OCI-LY3 (cell line): ENCODE data around the gene SESN1.

ENCODE experiments used
- H2AFZ ChIP-seq: fragments of 200-600, 300-600 bp; shearing (Covaris generic); 2 replicates; pipeline ENCODE4 v1.6.0; 2014; ENCODE audit warnings: antibody characterized with exemption, low read depth, low read length
- H3K27ac ChIP-seq: fragments of 200-600, 300-600 bp; sonication (generic); 2 replicates; pipeline ENCODE4 v1.5.1; 2014; ENCODE audit warnings: mild to moderate bottlenecking, low read length, moderate library complexity, mixed read lengths
- H3K27me3 ChIP-seq: fragments of 200-600, 300-600 bp; sonication (generic); 2 replicates; pipeline ENCODE4 v1.6.1; 2014; ENCODE audit warnings: low read depth, low read length, mixed read lengths
- H3K36me3 ChIP-seq: fragments of 200-600, 300-600 bp; sonication (generic); replicated peaks from 2 replicates; pipeline ENCODE3; 2014; ENCODE audit warnings: low read depth, low read length, mixed read lengths
- H3K4me1 ChIP-seq: fragments of 300-600, 200-600 bp; sonication (generic); 2 replicates; pipeline ENCODE4 v1.6.1; 2014; ENCODE audit warnings: low read length, mixed read lengths
- H3K4me2 ChIP-seq: fragments of 200-600, 300-600 bp; sonication (generic); 2 replicates; pipeline ENCODE4 v1.6.1; 2014; ENCODE audit warnings: low read length, mixed read lengths
- H3K4me3 ChIP-seq: fragments of 300-600, 200-600 bp; sonication (generic); 2 replicates; pipeline ENCODE4 v1.5.1; 2014; ENCODE audit warnings: antibody characterized with exemption, mild to moderate bottlenecking, low read length, moderate library complexity
- H3K79me2 ChIP-seq: fragments of 300-600, 200-600 bp; shearing (Covaris generic); 2 replicates; pipeline ENCODE4 v1.6.1; 2014; ENCODE audit warnings: mild to moderate bottlenecking, low read length, mixed read lengths
- H3K9ac ChIP-seq: fragments of 300-600, 200-600 bp; shearing (Covaris generic); 2 replicates; pipeline ENCODE4 v1.6.0; 2014; ENCODE audit warnings: mild to moderate bottlenecking, low read length, moderate library complexity
- H3K9me3 ChIP-seq: fragments of 200-600, 300-600 bp; shearing (Covaris generic); 2 replicates; pipeline ENCODE4 v1.6.1; 2014; ENCODE audit warnings: low read length, mixed read lengths; ENCODE audit not compliant: insufficient read depth
- H4K20me1 ChIP-seq: fragments of 200-600, 300-600 bp; sonication (generic); 2 replicates; pipeline ENCODE4 v1.6.1; 2016; ENCODE audit warnings: low read length, mixed read lengths; ENCODE audit not compliant: insufficient read depth
- CTCF ChIP-seq: fragments of 200-600, 300-600 bp; sonication (generic); IDR thresholded peaks from 2 replicates; pipeline ENCODE4 v1.5.1; 2014; ENCODE audit warnings: antibody characterized with exemption, low read length, low read depth
- EZH2phosphoT487 ChIP-seq: fragments of 200-600 bp; shearing (Covaris generic); IDR thresholded peaks from 2 replicates; pipeline ENCODE4 v1.6.1; 2018; ENCODE audit warnings: antibody characterized with exemption, mixed run types, low read depth

Gene SESN1

GRCh38 chr6:108944071-108944470, 150.6 kb downstream of the SESN1 start:
- H2AFZ ChIP-seq: no peak overlapping the region
- no peak overlapping the region for H3K4me2 ChIP-seq

GRCh38 chr6:108942556-108943492, 151.8 kb downstream of the SESN1 start:
- no peak for TF ChIP-seq EZH2phosphoT487
- no peak for TF ChIP-seq CTCF
- H3K9ac ChIP-seq: no peak overlapping the region
- H3K79me2 ChIP-seq: no peaks in the 10 kb centered on the region
- no peak overlapping the region for H3K27ac ChIP-seq
- H3K36me3 ChIP-seq: no peaks in the 10 kb centered on the region
- H3K4me2 ChIP-seq: peak overlapping the region; percentile 40
- H3K4me1 ChIP-seq: no peaks in the 10 kb centered on the region; the same call in 1 of the 2 replicates
- no peaks in the 10 kb centered on the region for H4K20me1 ChIP-seq
- no peak overlapping the region; the same call in 1 of the 2 replicates for H3K4me3 ChIP-seq
- H2AFZ ChIP-seq: no peak overlapping the region
- H3K27me3 ChIP-seq: no peaks in the 10 kb centered on the region
- H3K9me3 ChIP-seq: no peaks in the 10 kb centered on the region

More at GRCh38 chr6:108944071-108944470, 150.6 kb downstream of the SESN1 start:
- Histone ChIP-seq H3K4me1 (no peaks in the 10 kb centered on the region; the same call in 1 of the 2 replicates), H3K79me2 (no peaks in the 10 kb centered on the region), H3K9me3 (no peaks in the 10 kb centered on the region), H3K27ac (no peak overlapping the region), H3K4me3 (no peak overlapping the region), H3K9ac (no peak overlapping the region), H4K20me1 (no peaks in the 10 kb centered on the region), H3K27me3 (no peaks in the 10 kb centered on the region), H3K36me3 (no peaks in the 10 kb centered on the region)
- TF ChIP-seq CTCF: no peak
- TF ChIP-seq EZH2phosphoT487: no peak

GRCh38 chr6:108941859-108942258, 152.8 kb downstream of the SESN1 start:
- Histone ChIP-seq H3K79me2 (no peaks in the 10 kb centered on the region), H3K9ac (no peak overlapping the region), H3K27me3 (no peaks in the 10 kb centered on the region), H3K9me3 (no peaks in the 10 kb centered on the region), H3K36me3 (no peaks in the 10 kb centered on the region), H3K4me2 (no peak overlapping the region), H4K20me1 (no peaks in the 10 kb centered on the region), H3K4me3 (no peak overlapping the region), H2AFZ (no peak overlapping the region), H3K27ac (no peak overlapping the region), H3K4me1 (peaks cover 6% of the 10 kb centered on the region)
- TF ChIP-seq EZH2phosphoT487 (no peak), CTCF (no peak)

GRCh38 chr6:108941281-108941680, 153.4 kb downstream of the SESN1 start:
- H3K4me1 ChIP-seq: peaks cover 7% of the 10 kb centered on the region
- no peaks in the 10 kb centered on the region for H3K36me3 ChIP-seq
- no peak overlapping the region for H2AFZ ChIP-seq
- no peak overlapping the region for H3K9ac ChIP-seq
- no peak for TF ChIP-seq CTCF
- no peaks in the 10 kb centered on the region for H3K27me3 ChIP-seq
- no peak overlapping the region for H3K4me2 ChIP-seq
- no peaks in the 10 kb centered on the region for H3K79me2 ChIP-seq
- H3K4me3 ChIP-seq: no peak overlapping the region
- H3K9me3 ChIP-seq: no peaks in the 10 kb centered on the region
- H3K27ac ChIP-seq: no peak overlapping the region
- no peaks in the 10 kb centered on the region for H4K20me1 ChIP-seq
